B cell (primary cell): ENCODE measurements around the gene PHACTR1. TPM values are rescaled to one million over a fixed set of nuclear protein-coding genes. Genes with fewer than 3 reads are reported as not detected.
A peak's percentile ranks its signal among the peaks of the same experiment; 100 is the strongest.

Experiments
- ATAC-seq: fragments of 200-7000 bp; cut with Tn5 transposase; one replicate; pipeline ENCODE4 v1.10.0; 2021; ENCODE audit warnings: low read depth, mild to moderate bottlenecking, moderate number of reproducible peaks, moderate library complexity
- CTCF ChIA-PET: fragments of 350-600 bp; sonication (Branson Sonifier 250); formaldehyde crosslinking; loops from one replicate; lab custom pipeline; 2021; ENCODE audit warnings: antibody characterized with exemption, inconsistent platforms; lab: Charles Lee
- POLR2A ChIA-PET: fragments of 350-600 bp; sonication (Branson Sonifier 250); formaldehyde crosslinking; loops from one replicate; lab custom pipeline; 2021; ENCODE audit warnings: antibody characterized with exemption; lab: Charles Lee
- DNase-seq: peaks from one replicate; pipeline ENCODE4 v3.0.0; 2013
- H2AFZ ChIP-seq: 2 replicates; pipeline ENCODE4 v1.6.1; 2012; ENCODE audit warnings: mild to moderate bottlenecking, low read depth, low read length; ENCODE audit not compliant: insufficient read depth, poor library complexity, severe bottlenecking
- H3K27ac ChIP-seq, 2 donors: 1 replicate in 1 of 2; 2 replicates in 1 of 2; pipeline ENCODE4 v1.5.1; 2012 to 2013; ENCODE audit warnings: low read length in 2 of 2, mild to moderate bottlenecking in 2 of 2, moderate library complexity in 1 of 2
- H3K27me3 ChIP-seq, 4 experiments: fragments of 200-600 bp in 1 of 4; sonication (generic) in 1 of 4; replicated peaks in 1 of 4; 1 replicate in 2 of 4; 2 replicates in 2 of 4; pipeline versions ENCODE4 v1.6.1 to v1.7.0; 2013 to 2016; ENCODE audit warnings: low read length in 3 of 4, mild to moderate bottlenecking in 2 of 4, mixed read lengths in 1 of 4, moderate library complexity in 1 of 4; ENCODE audit not compliant: insufficient read depth in 4 of 4, control insufficient read depth in 3 of 4; ENCODE audit errors: control extremely low read depth in 1 of 4
- H3K36me3 ChIP-seq, 2 experiments: replicated peaks in 1 of 2; 1 replicate in 1 of 2; 2 replicates in 1 of 2; pipeline versions ENCODE4 v1.6.1 to v1.7.1; 2013; ENCODE audit warnings: low read length in 1 of 2; ENCODE audit not compliant: insufficient read depth in 2 of 2, control insufficient read depth in 1 of 2; ENCODE audit errors: control extremely low read depth in 1 of 2, extremely low read depth in 1 of 2
- H3K4me1 ChIP-seq, 2 donors: fragments of 200-600 bp in 1 of 2; sonication (generic) in 1 of 2; 1 replicate in 1 of 2; 2 replicates in 1 of 2; pipeline versions ENCODE4 v1.5.1 to v1.6.1; 2013 to 2017; ENCODE audit warnings: low read length in 2 of 2; ENCODE audit not compliant: control insufficient read depth in 2 of 2, insufficient read depth in 2 of 2
- H3K4me2 ChIP-seq: replicated peaks from 2 replicates; pipeline ENCODE3; 2012; ENCODE audit warnings: mild to moderate bottlenecking, low read depth, low read length; ENCODE audit not compliant: poor library complexity, severe bottlenecking
- H3K4me3 ChIP-seq, 5 experiments: fragments of 200-600 bp in 1 of 5; sonication (generic) in 1 of 5; 1 replicate in 3 of 5; 2 replicates in 2 of 5; pipeline versions ENCODE4 v1.5.1 to v1.7.0; 2011 to 2016; ENCODE audit warnings: low read length in 4 of 5, mild to moderate bottlenecking in 4 of 5, low read depth in 2 of 5, control low read depth in 1 of 5, moderate library complexity in 1 of 5; ENCODE audit not compliant: insufficient read depth in 1 of 5; ENCODE audit errors: control extremely low read depth in 1 of 5, extremely low read depth in 1 of 5
- H3K79me2 ChIP-seq: fragments of 200-600 bp; sonication (generic); one replicate; pipeline ENCODE4 v1.6.0; 2016; ENCODE audit warnings: low read length; ENCODE audit not compliant: control insufficient read depth, insufficient read depth
- H3K9ac ChIP-seq: fragments of 200-600 bp; sonication (generic); 2 replicates; pipeline ENCODE4 v1.6.1; 2017; ENCODE audit warnings: mild to moderate bottlenecking, low read length, moderate library complexity
- H3K9me3 ChIP-seq, 3 donors: one replicate each; pipeline versions ENCODE4 v1.6.1 to v1.7.1; 2013; ENCODE audit warnings: low read length in 2 of 3; ENCODE audit not compliant: control insufficient read depth in 2 of 3, insufficient read depth in 1 of 3; ENCODE audit errors: control extremely low read depth in 1 of 3
- H4K20me1 ChIP-seq: 2 replicates; pipeline ENCODE4 v1.6.0; 2012; ENCODE audit warnings: mild to moderate bottlenecking, low read length; ENCODE audit not compliant: insufficient read depth, control insufficient read depth, poor library complexity, severe bottlenecking
- H3K27ac Mint-ChIP-seq: one replicate; pipeline ENCODE4 v1.8.0; 2021; ENCODE audit warnings: mixed read lengths
- H3K27me3 Mint-ChIP-seq: one replicate; pipeline ENCODE4 v1.8.0; 2021; ENCODE audit warnings: mixed read lengths
- H3K4me1 Mint-ChIP-seq: one replicate; pipeline ENCODE4 v1.8.0; 2021; ENCODE audit warnings: mixed read lengths
- H3K4me3 Mint-ChIP-seq: one replicate; pipeline ENCODE4 v1.8.0; 2021; ENCODE audit warnings: mixed read lengths
- H3K9me3 Mint-ChIP-seq: one replicate; pipeline ENCODE4 v1.8.0; 2022; ENCODE audit warnings: mixed read lengths; ENCODE audit not compliant: insufficient read depth
- CTCF ChIP-seq: fragments of 200-600 bp; IDR thresholded peaks from one replicate; pipeline ENCODE4 v1.8.0; 2022; ENCODE audit warnings: antibody characterized with exemption, mild to moderate bottlenecking
- EZH2 ChIP-seq: IDR thresholded peaks from 2 replicates; pipeline ENCODE4 v1.6.1; 2012; ENCODE audit warnings: borderline replicate concordance, low read depth, mild to moderate bottlenecking, moderate library complexity, low read length; ENCODE audit not compliant: insufficient read depth, poor library complexity, severe bottlenecking
- WGBS: methylation state at CpG from one replicate; pipeline ENCODE4 v1.1.5; 2013; ENCODE audit warnings: missing lambda C conversion rate; ENCODE audit not compliant: insufficient coverage; 5-methylcytosine and 5-hydroxymethylcytosine counted together
- intact Hi-C: fragments of 100-400 bp; cut with micrococcal nuclease; formaldehyde crosslinking; loops from one replicate; pipeline ENCODE4 v1.10.0; 2022
- polyA plus RNA-seq: library from polyadenylated mRNA; depleted of rRNA; stranded (reverse); fragments of >200 nt; gene quantifications from 2 replicates; pipeline ENCODE4 v1.2.3, GENCODE V29; 2012
- total RNA-seq, 2 donors: library from RNA; stranded (reverse); fragments of 120-200 nt in 1 of 2; gene quantifications; 1 replicate in 1 of 2; 2 replicates in 1 of 2; pipeline versions ENCODE4 v1.2.3 to v1.2.4, GENCODE V29; 2013 to 2022

Gene PHACTR1
- total and polyA plus RNA-seq, 2 donors (not counting 1 experiment from before 2014, with no cell fraction given): 30.2 to 129 TPM

GRCh38 chr6:13289789-13290318, 573.3 kb downstream of the PHACTR1 start:
- no CpG with 5 or more reads among the region's 9 CpGs for WGBS
- POLR2A ChIA-PET: interaction anchor here (0.6 to 1.1 kb wide), 3 partner anchors 12 to 198 kb away, joined by 5 to 8 read pairs (median 7); partner anchors contain the start of gene GFOD1
- Histone ChIP-seq H3K9me3 (peaks cover 0 to 17% (median 7%) of the 10 kb centered on the region in 3 donors), H3K4me3 (no peak overlapping the region), H3K4me2 (no peak overlapping the region), H3K36me3 (peaks cover 21 to 87% of the 10 kb centered on the region in 2 experiments), H3K4me1 (peaks cover 21 to 27% of the 10 kb centered on the region in 2 donors), H3K9ac (no peak overlapping the region), H3K27ac (peak overlapping the region in 1 of 2 donors; percentile 2), H3K27me3 (no peaks in the 10 kb centered on the region), H4K20me1 (peaks cover 44% of the 10 kb centered on the region), H3K79me2 (peaks cover 27% of the 10 kb centered on the region), H2AFZ (no peak overlapping the region)
- Mint-ChIP-seq H3K27ac (no peak overlapping the region), H3K9me3 (no peaks in the 10 kb centered on the region), H3K4me1 (peaks cover 52% of the 10 kb centered on the region), H3K27me3 (no peaks in the 10 kb centered on the region), H3K4me3 (peak overlapping the region; percentile 5)
- intact Hi-C loops: no loop called here
- CTCF ChIA-PET: interaction anchor here (0.6 to 1.1 kb wide), 3 partner anchors 9 to 101 kb away, joined by 3 to 4 read pairs (median 3); no protein-coding TSS in a partner anchor
- ATAC-seq (no peak), DNase-seq (no peak)
- no peak for TF ChIP-seq CTCF
- no peak for TF ChIP-seq EZH2

GRCh38 chr6:13290335-13290734, 573.8 kb downstream of the PHACTR1 start:
- peaks cover 16 to 25% of the 10 kb centered on the region in 2 donors for H3K4me1 ChIP-seq
- WGBS: no CpG with 5 or more reads among the region's 2 CpGs
- H4K20me1 ChIP-seq: peaks cover 39% of the 10 kb centered on the region
- H3K4me3 Mint-ChIP-seq: no peak overlapping the region
- intact Hi-C loops: no loop called here
- H3K27ac Mint-ChIP-seq: no peak overlapping the region
- ChIA-PET CTCF (interaction anchor here (1.1 kb wide), 1 partner anchor 12 kb away, joined by 4 read pairs; no protein-coding TSS in a partner anchor), POLR2A (interaction anchor here (1.1 kb wide), 1 partner anchor 32 kb away, joined by 8 read pairs; no protein-coding TSS in a partner anchor)
- H3K9me3 Mint-ChIP-seq: no peaks in the 10 kb centered on the region
- ATAC-seq (no peak), DNase-seq (no peak)
- H3K4me3 ChIP-seq: no peak overlapping the region
- TF ChIP-seq CTCF (no peak), EZH2 (no peak)
- peaks cover 0 to 17% (median 7%) of the 10 kb centered on the region in 3 donors for H3K9me3 ChIP-seq
- peaks cover 27% of the 10 kb centered on the region for H3K79me2 ChIP-seq
- no peak overlapping the region for H3K4me2 ChIP-seq
- H3K27me3 Mint-ChIP-seq: no peaks in the 10 kb centered on the region
- H3K9ac ChIP-seq: no peak overlapping the region
- H3K27me3 ChIP-seq: no peaks in the 10 kb centered on the region
- H2AFZ ChIP-seq: no peak overlapping the region
- peaks cover 21 to 87% of the 10 kb centered on the region in 2 experiments for H3K36me3 ChIP-seq
- H3K4me1 Mint-ChIP-seq: peaks cover 52% of the 10 kb centered on the region
- H3K27ac ChIP-seq: no peak overlapping the region
